Fibroblast of lung (primary cell): ENCODE results near the gene HECW1. TPM values are rescaled to one million over a fixed set of nuclear protein-coding genes. Genes with fewer than 3 reads are reported as not detected.

ENCODE experiments used
- DNase-seq, 2 donors: peaks; one replicate each; pipeline versions ENCODE4 v3.0.0 to v3.0.0-alpha.2; 2010; ENCODE audit warnings: low read depth in 2 of 2
- H2AFZ ChIP-seq: 2 replicates; pipeline ENCODE4 v1.5.1; 2012; ENCODE audit warnings: low read length, control low read depth, inconsistent platforms
- H3K27ac ChIP-seq: 2 replicates; pipeline ENCODE4 v1.5.1; 2011; ENCODE audit warnings: low read length, control low read depth; ENCODE audit not compliant: insufficient read depth
- H3K27me3 ChIP-seq: 2 replicates; pipeline ENCODE4 v1.5.1; 2011; ENCODE audit warnings: mild to moderate bottlenecking, low read length; ENCODE audit not compliant: control insufficient read depth, insufficient read depth
- H3K36me3 ChIP-seq: 2 replicates; pipeline ENCODE4 v1.5.1; 2011; ENCODE audit warnings: low read length; ENCODE audit not compliant: control insufficient read depth, insufficient read depth
- H3K4me1 ChIP-seq: 2 replicates; pipeline ENCODE4 v1.5.1; 2011; ENCODE audit warnings: low read length; ENCODE audit not compliant: control insufficient read depth, insufficient read depth; ENCODE audit errors: extremely low read depth
- H3K4me2 ChIP-seq: 2 replicates; pipeline ENCODE4 v1.5.1; 2011; ENCODE audit warnings: low read length, control low read depth; ENCODE audit not compliant: insufficient read depth; ENCODE audit errors: extremely low read depth
- H3K4me3 ChIP-seq, 4 experiments: fragments of 200-600 bp in 1 of 4; sonication (generic) in 1 of 4; replicated peaks in 1 of 4; 2 replicates each; pipeline ENCODE4 v1.5.1; 2011 to 2016; ENCODE audit warnings: low read length in 4 of 4, low read depth in 3 of 4, mild to moderate bottlenecking in 3 of 4, control low read depth in 2 of 4, inconsistent platforms in 1 of 4, mixed read lengths in 1 of 4; ENCODE audit not compliant: insufficient read depth in 1 of 4; ENCODE audit errors: control extremely low read depth in 1 of 4
- H3K79me2 ChIP-seq: 2 replicates; pipeline ENCODE4 v1.5.1; 2012; ENCODE audit warnings: mild to moderate bottlenecking, low read length, inconsistent platforms; ENCODE audit not compliant: control insufficient read depth, insufficient read depth
- H3K9ac ChIP-seq: 2 replicates; pipeline ENCODE4 v1.5.1; 2011; ENCODE audit warnings: mild to moderate bottlenecking, low read length, control low read depth; ENCODE audit not compliant: insufficient read depth
- H3K9me3 ChIP-seq: 2 replicates; pipeline ENCODE4 v1.5.1; 2012; ENCODE audit warnings: low read depth, low read length; ENCODE audit not compliant: control insufficient read depth, insufficient read depth
- H4K20me1 ChIP-seq: 2 replicates; pipeline ENCODE4 v1.5.1; 2011; ENCODE audit warnings: low read length; ENCODE audit not compliant: control insufficient read depth, insufficient read depth; ENCODE audit errors: extremely low read depth
- CTCF ChIP-seq, 2 donors: IDR thresholded peaks in 1 of 2; conservative IDR thresholded peaks in 1 of 2; 1 replicate in 1 of 2; 2 replicates in 1 of 2; pipeline ENCODE4 v1.5.1; 2011 to 2012; ENCODE audit warnings: low read length in 2 of 2, control low read depth in 1 of 2, inconsistent platforms in 1 of 2, low read depth in 1 of 2, mild to moderate bottlenecking in 1 of 2
- EZH2 ChIP-seq: IDR thresholded peaks from 2 replicates; pipeline ENCODE4 v1.5.1; 2012; ENCODE audit warnings: low read length, control low read depth, mild to moderate bottlenecking; ENCODE audit errors: missing control alignments
- polyA plus RNA-seq, 2 donors: library from polyadenylated mRNA; depleted of rRNA in 1 of 2; stranded (reverse) in 1 of 2; unstranded in 1 of 2; fragments of >200 nt; gene quantifications; 2 replicates each; pipeline ENCODE4 v1.2.1, GENCODE V29; 2011 to 2012; ENCODE audit warnings: missing spikeins in 1 of 2
- total RNA-seq: library from RNA; depleted of rRNA; stranded (reverse); fragments of >200 nt; gene quantifications from 2 replicates; pipeline ENCODE4 v1.2.1, GENCODE V29; 2014

Gene HECW1
- total and polyA plus RNA-seq, 2 donors (not counting 1 experiment from before 2014, with no cell fraction given): 1.1 to 6.1 TPM

- Histone ChIP-seq H4K20me1 (no peaks in the 10 kb centered on the region), H3K79me2 (no peaks in the 10 kb centered on the region), H3K4me2 (no peak overlapping the region), H3K4me3 (no peak overlapping the region), H3K27ac (no peak overlapping the region), H3K36me3 (no peaks in the 10 kb centered on the region), H3K9ac (no peak overlapping the region), H3K9me3 (no peaks in the 10 kb centered on the region), H3K4me1 (no peaks in the 10 kb centered on the region), H3K27me3 (no peaks in the 10 kb centered on the region), H2AFZ (no peak overlapping the region)
- DNase-seq: no peak
- TF ChIP-seq EZH2 (no peak), CTCF (conservative IDR thresholded peaks at IDR 0.05 in 1 of 2, IDR thresholded peaks at IDR 0.05 in 1 of 2; ENCODE audit: low read depth in 1 of 2, low read length in 2 of 2) (no peak)
Measured at GRCh38 chr7:43175570-43176200, 63.2 kb downstream of the HECW1 start.

GRCh38 chr7:43179393-43179792 lies 66.9 kb downstream of the HECW1 start:
- Histone ChIP-seq H3K4me3 (no peak overlapping the region), H3K4me1 (no peaks in the 10 kb centered on the region), H2AFZ (no peak overlapping the region), H3K79me2 (no peaks in the 10 kb centered on the region), H3K27ac (no peak overlapping the region), H3K9ac (no peak overlapping the region), H3K27me3 (no peaks in the 10 kb centered on the region), H3K9me3 (no peaks in the 10 kb centered on the region), H3K36me3 (no peaks in the 10 kb centered on the region), H3K4me2 (no peak overlapping the region), H4K20me1 (no peaks in the 10 kb centered on the region)
- DNase-seq: no peak
- TF ChIP-seq CTCF (conservative IDR thresholded peaks at IDR 0.05 in 1 of 2, IDR thresholded peaks at IDR 0.05 in 1 of 2; ENCODE audit: low read depth in 1 of 2, low read length in 2 of 2) (no peak), EZH2 (no peak)

GRCh38 chr7:43192806-43193460 lies 80.5 kb downstream of the HECW1 start:
- Histone ChIP-seq H4K20me1 (no peaks in the 10 kb centered on the region), H2AFZ (no peak overlapping the region), H3K27me3 (no peaks in the 10 kb centered on the region), H3K9me3 (no peaks in the 10 kb centered on the region), H3K79me2 (no peaks in the 10 kb centered on the region), H3K4me1 (no peaks in the 10 kb centered on the region), H3K9ac (no peak overlapping the region), H3K4me2 (no peak overlapping the region), H3K36me3 (no peaks in the 10 kb centered on the region), H3K27ac (no peak overlapping the region), H3K4me3 (no peak overlapping the region)
- no peak for DNase-seq
- TF ChIP-seq CTCF (conservative IDR thresholded peaks at IDR 0.05 in 1 of 2, IDR thresholded peaks at IDR 0.05 in 1 of 2; ENCODE audit: low read depth in 1 of 2, low read length in 2 of 2): no peak
- TF ChIP-seq EZH2: no peak
